Neural progenitor cell (in vitro differentiated cells): ENCODE data around the gene TBC1D13. TPM values are rescaled to one million over a fixed set of nuclear protein-coding genes. Genes with fewer than 3 reads are reported as not detected.

Experiments
- DNase-seq: peaks from one replicate; pipeline ENCODE4 v3.0.0-alpha.2; 2016; ENCODE audit warnings: low spot score
- H2AFZ ChIP-seq: fragments of 200-600 bp; sonication (generic); replicated peaks from 2 replicates; pipeline ENCODE4 v1.6.1; 2016; ENCODE audit warnings: antibody characterized with exemption
- H3F3A ChIP-seq: fragments of 200-600 bp; sonication (generic); 2 replicates; pipeline ENCODE4 v1.6.1; 2016; ENCODE audit warnings: antibody characterized with exemption, low read depth
- H3K27ac ChIP-seq: fragments of 200-600 bp; sonication (generic); 2 replicates; pipeline ENCODE4 v1.5.1; 2016; ENCODE audit warnings: mild to moderate bottlenecking
- H3K27me3 ChIP-seq: fragments of 200-600 bp; sonication (generic); 2 replicates; pipeline ENCODE4 v1.6.1; 2016; ENCODE audit warnings: mild to moderate bottlenecking, moderate library complexity
- H3K36me3 ChIP-seq: fragments of 200-600 bp; sonication (generic); 2 replicates; pipeline ENCODE4 v1.5.1; 2016
- H3K4me1 ChIP-seq: fragments of 200-600 bp; sonication (generic); 2 replicates; pipeline ENCODE4 v1.6.1; 2016; ENCODE audit warnings: mixed run types
- H3K4me2 ChIP-seq: fragments of 200-600 bp; sonication (generic); 2 replicates; pipeline ENCODE4 v1.6.1; 2016
- H3K4me3 ChIP-seq: fragments of 200-600 bp; sonication (generic); 2 replicates; pipeline ENCODE4 v1.5.1; 2016
- H3K79me2 ChIP-seq: fragments of 200-600 bp; sonication (generic); 2 replicates; pipeline ENCODE4 v1.6.1; 2016; ENCODE audit warnings: low read depth
- H3K9ac ChIP-seq: fragments of 200-600 bp; sonication (generic); 2 replicates; pipeline ENCODE4 v1.6.1; 2016
- H3K9me3 ChIP-seq: fragments of 200-600 bp; sonication (generic); 2 replicates; pipeline ENCODE4 v1.5.1; 2016; ENCODE audit warnings: low read depth
- H4K20me1 ChIP-seq: fragments of 200-600 bp; sonication (generic); 2 replicates; pipeline ENCODE4 v1.6.1; 2016; ENCODE audit warnings: low read depth
- H3K27ac Mint-ChIP-seq: 3 replicates; pipeline ENCODE4 v1.8.0; 2021; ENCODE audit warnings: mixed read lengths
- H3K27me3 Mint-ChIP-seq: 2 replicates; pipeline ENCODE4 v1.8.0; 2022; ENCODE audit warnings: low read depth, mild to moderate bottlenecking, inconsistent platforms, moderate library complexity, mixed read lengths; ENCODE audit not compliant: insufficient read depth
- H3K36me3 Mint-ChIP-seq: 3 replicates; pipeline ENCODE4 v1.8.0; 2021; ENCODE audit warnings: mixed read lengths
- H3K4me1 Mint-ChIP-seq: 3 replicates; pipeline ENCODE4 v1.8.0; 2021; ENCODE audit warnings: mixed read lengths
- H3K4me3 Mint-ChIP-seq: 3 replicates; pipeline ENCODE4 v1.8.0; 2021; ENCODE audit warnings: mild to moderate bottlenecking, moderate library complexity, mixed read lengths
- H3K9me3 Mint-ChIP-seq: 3 replicates; pipeline ENCODE4 v1.8.0; 2020; ENCODE audit warnings: mixed read lengths
- CTCF ChIP-seq: fragments of 200-600 bp; sonication (generic); IDR thresholded peaks from 2 replicates; pipeline ENCODE4 v1.5.1; 2017; ENCODE audit warnings: antibody characterized with exemption, mild to moderate bottlenecking
- EZH2 ChIP-seq: fragments of 200-600 bp; sonication (generic); IDR thresholded peaks from 2 replicates; pipeline ENCODE4 v1.6.1; 2017; ENCODE audit warnings: antibody characterized with exemption, mild to moderate bottlenecking, moderate library complexity
- EZH2phosphoT487 ChIP-seq: fragments of 200-600 bp; sonication (generic); IDR thresholded peaks from 2 replicates; pipeline ENCODE4 v1.6.1; 2017; ENCODE audit warnings: antibody characterized with exemption
- total RNA-seq: library from RNA; depleted of rRNA; stranded (reverse); fragments of >200 nt; gene quantifications from 2 replicates; pipeline ENCODE4 v1.2.3, GENCODE V29; 2015; ENCODE audit warnings: low replicate concordance

TBC1D13 gene
- total RNA-seq, 1 donor from 2014 or later: 19.0 TPM

GRCh38 chr9:128809831-128810230 is 22.8 kb downstream of the TBC1D13 start:
- no peak overlapping the region for H3K4me3 Mint-ChIP-seq
- H3K36me3 Mint-ChIP-seq: peaks cover 4% of the 10 kb centered on the region
- Histone ChIP-seq H3K9me3 (no peaks in the 10 kb centered on the region), H3K79me2 (no peaks in the 10 kb centered on the region), H3K9ac (no peak overlapping the region), H4K20me1 (no peaks in the 10 kb centered on the region), H3K4me3 (no peak overlapping the region), H3K27ac (no peak overlapping the region), H3K4me2 (no peak overlapping the region), H3K27me3 (no peaks in the 10 kb centered on the region), H3K36me3 (no peaks in the 10 kb centered on the region), H3K4me1 (no peaks in the 10 kb centered on the region), H3F3A (no peaks in the 10 kb centered on the region), H2AFZ (no peak overlapping the region)
- no peaks in the 10 kb centered on the region for H3K4me1 Mint-ChIP-seq
- DNase-seq: no peak
- H3K27me3 Mint-ChIP-seq: peaks cover 5% of the 10 kb centered on the region
- H3K9me3 Mint-ChIP-seq: no peaks in the 10 kb centered on the region
- no peak overlapping the region for H3K27ac Mint-ChIP-seq
- peak; percentile 22 for TF ChIP-seq CTCF
- no peak for TF ChIP-seq EZH2
- no peak for TF ChIP-seq EZH2phosphoT487

DNA sequence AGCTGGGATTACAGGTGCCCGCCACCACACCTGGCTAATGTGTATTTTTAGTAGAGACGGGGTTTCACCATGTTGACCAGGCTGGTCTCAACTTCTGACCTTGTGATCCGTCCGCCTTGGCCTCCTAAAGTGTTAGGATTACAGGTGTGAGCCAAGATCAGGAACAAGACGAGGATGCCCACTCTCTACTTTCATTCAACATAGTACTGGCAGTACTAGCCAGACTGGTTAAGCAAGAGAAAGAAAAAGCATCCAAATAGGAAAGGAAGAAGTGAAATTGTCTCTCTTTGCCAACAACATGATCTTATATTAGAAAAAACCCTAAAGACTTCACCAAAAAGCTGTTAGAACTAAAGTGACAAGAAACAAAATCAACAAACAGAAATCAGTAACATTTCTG is 23.8 kb downstream of the TBC1D13 start:
- Histone ChIP-seq H3K4me1 (no peaks in the 10 kb centered on the region), H3K27ac (no peak overlapping the region), H3K79me2 (no peaks in the 10 kb centered on the region), H3K9ac (no peak overlapping the region), H3K4me3 (no peak overlapping the region), H3F3A (no peaks in the 10 kb centered on the region), H4K20me1 (no peaks in the 10 kb centered on the region), H3K4me2 (no peak overlapping the region), H3K9me3 (no peaks in the 10 kb centered on the region), H2AFZ (no peak overlapping the region), H3K27me3 (no peaks in the 10 kb centered on the region), H3K36me3 (no peaks in the 10 kb centered on the region)
- Mint-ChIP-seq H3K36me3 (peaks cover 2% of the 10 kb centered on the region), H3K27me3 (peaks cover 6% of the 10 kb centered on the region), H3K4me1 (no peaks in the 10 kb centered on the region), H3K27ac (no peak overlapping the region), H3K4me3 (no peak overlapping the region), H3K9me3 (no peaks in the 10 kb centered on the region)
- DNase-seq: no peak
- TF ChIP-seq EZH2: no peak
- TF ChIP-seq CTCF: no peak
- TF ChIP-seq EZH2phosphoT487: no peak

DNA sequence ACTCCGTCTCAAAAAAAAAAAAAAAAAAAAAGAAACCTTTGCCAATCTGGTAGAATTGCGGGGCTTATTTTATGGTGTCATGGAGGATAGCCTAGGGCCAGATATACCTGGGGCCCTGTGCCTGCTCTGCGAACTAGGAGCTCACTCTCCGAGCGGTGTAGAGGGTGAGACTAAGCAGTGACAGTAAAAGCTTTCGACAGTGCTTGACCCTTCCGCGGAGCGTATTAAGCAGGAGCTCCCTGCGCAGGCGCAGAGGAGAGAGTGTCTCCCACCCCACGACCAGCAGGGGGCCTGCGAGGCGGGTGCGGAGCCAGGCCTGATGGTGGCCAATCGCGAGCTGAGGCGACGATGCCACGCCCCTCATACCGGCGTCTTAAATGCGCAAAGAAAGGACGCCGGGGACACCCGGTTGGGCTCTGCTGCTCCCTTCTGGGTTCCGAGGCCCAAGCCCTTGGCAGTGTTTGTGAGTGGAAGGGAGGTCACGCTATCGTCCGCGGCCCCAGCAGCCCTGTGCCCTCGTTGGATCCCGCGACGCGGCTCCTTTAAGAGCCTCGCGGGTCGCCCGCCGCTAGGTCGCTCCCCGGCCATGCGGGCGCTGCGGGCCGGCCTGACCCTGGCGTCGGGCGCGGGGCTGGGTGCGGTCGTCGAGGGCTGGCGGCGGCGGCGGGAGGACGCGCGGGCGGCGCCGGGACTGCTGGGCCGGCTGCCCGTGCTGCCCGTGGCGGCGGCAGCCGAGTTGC is 31.2 kb downstream of the TBC1D13 start, which contains the start of gene ENDOG:
Gene ENDOG, plus strand, starts transcription at position 402 of the 740 bp plus-strand sequence. Its CDS starts 185 bp downstream, at position 587.
- Mint-ChIP-seq H3K4me1 (peaks cover 14% of the 10 kb centered on the region), H3K27me3 (peaks cover 5% of the 10 kb centered on the region), H3K27ac (peak within 1 kb of the TSS; percentile 78), H3K36me3 (peaks cover 2% of the 10 kb centered on the region), H3K9me3 (no peaks in the 10 kb centered on the region), H3K4me3 (peak within 1 kb of the TSS; percentile 87)
- TF ChIP-seq EZH2phosphoT487 (no peak), CTCF (peak; percentile 63), EZH2 (no peak)
- Histone ChIP-seq H3K27me3 (peaks cover 11% of the 10 kb centered on the region), H3K9me3 (no peaks in the 10 kb centered on the region), H3K27ac (no peak within 1 kb of the TSS), H3K4me2 (peak within 1 kb of the TSS; percentile 96), H4K20me1 (peaks cover 31% of the 10 kb centered on the region), H2AFZ (peak within 1 kb of the TSS; percentile 81), H3K36me3 (no peaks in the 10 kb centered on the region), H3K9ac (no peak within 1 kb of the TSS), H3K79me2 (no peaks in the 10 kb centered on the region), H3K4me3 (peak within 1 kb of the TSS; percentile 51), H3K4me1 (peaks cover 7% of the 10 kb centered on the region), H3F3A (peaks cover 16% of the 10 kb centered on the region)
- peak; percentile 100 for DNase-seq
